Stimulated activated CD4-positive, alpha-beta T cell treated with anti-CD3 and anti-CD28 coated beads, Interleukin-2, amount 100 ng/mL, for 48 hours (primary cell): ENCODE measurements around the gene AMPD2.
"Not testable (repeated sequence)": the region's sequence is repeated elsewhere in the genome, so short reads cannot be mapped to it uniquely, and the experiment has no call there.

Experiments used
- DNase-seq, 2 donors: peaks; one replicate each; pipeline ENCODE4 v3.0.0-alpha.2; 2020

AMPD2 gene

GRCh38 chr1:109655615-109656519 lies 36.2 kb downstream of the AMPD2 start, which contains the start of gene GSTM4:
Gene GSTM4, plus strand, starts transcription at chr1:109656099. Its CDS starts 291 bp downstream, at chr1:109656390.
- peak; percentile 60 to 69 for DNase-seq

- DNase-seq = no peak
These were observed 37.8 kb downstream of the AMPD2 start for GRCh38 chr1:109657395-109657794.

- DNase-seq = no peak
These were observed 38.3 kb downstream of the AMPD2 start for GRCh38 chr1:109657970-109658369.

- DNase-seq = no peak
These were observed 39.0 kb downstream of the AMPD2 start for GRCh38 chr1:109658533-109659042.

- DNase-seq = no peak
These were observed 39.5 kb downstream of the AMPD2 start for GRCh38 chr1:109659145-109659544.

- no peak for DNase-seq
These were observed 40.5 kb downstream of the AMPD2 start for GRCh38 chr1:109659997-109660690.

- DNase-seq = not testable (repeated sequence)
These were observed 41.0 kb downstream of the AMPD2 start for GRCh38 chr1:109660691-109661026.

- DNase-seq = no peak
These were observed 41.8 kb downstream of the AMPD2 start for GRCh38 chr1:109661391-109661790.

GRCh38 chr1:109664671-109665070 lies 45.0 kb downstream of the AMPD2 start:
- no peak for DNase-seq

- DNase-seq = peak; percentile 79
These were observed 48.0 kb downstream of the AMPD2 start, which contains the start of gene GSTM2 for GRCh38 chr1:109667452-109668122. Gene GSTM2, plus strand, starts transcription at chr1:109668057. Its CDS starts 59 bp downstream, at chr1:109668116.

- no peak for DNase-seq
These were observed 48.6 kb downstream of the AMPD2 start for GRCh38 chr1:109668123-109668775.

GRCh38 chr1:109669246-109669948 lies 49.8 kb downstream of the AMPD2 start:
- DNase-seq = no peak

- DNase-seq = not testable (repeated sequence)
These were observed 50.3 kb downstream of the AMPD2 start for GRCh38 chr1:109669949-109670302.

- no peak for DNase-seq
These were observed 51.4 kb downstream of the AMPD2 start for GRCh38 chr1:109671067-109671466.

- not testable (repeated sequence) for DNase-seq
These were observed 54.2 kb downstream of the AMPD2 start for GRCh38 chr1:109673861-109674260.

GRCh38 chr1:109676683-109677381 lies 57.2 kb downstream of the AMPD2 start:
- not testable (repeated sequence) for DNase-seq

- DNase-seq = no peak
These were observed 57.8 kb downstream of the AMPD2 start for GRCh38 chr1:109677459-109677858.

- not testable (repeated sequence) for DNase-seq
These were observed 59.0 kb downstream of the AMPD2 start for GRCh38 chr1:109678637-109679036.
